ENCODE data around the gene NUP214. TPM values are rescaled to one million over a fixed set of nuclear protein-coding genes. Genes with fewer than 3 reads are reported as not detected.
A peak's percentile ranks its signal among the peaks of the same experiment; 100 is the strongest.

The NUP214 gene
- polyA plus RNA-seq, 1 of the 3 experiments (the other 2 are of a cell fraction): 8.0 TPM

- TF ChIP-seq IRF3 (IDR thresholded peaks at IDR 0.05; ENCODE audit: low read depth, low read length): no peak
- TF ChIP-seq TEAD4 (IDR thresholded peaks at IDR 0.05; ENCODE audit: borderline replicate concordance, insufficient read depth): no peak
- TF ChIP-seq EZH2phosphoT487 (IDR thresholded peaks at IDR 0.05; ENCODE audit: borderline replicate concordance, low read depth): no peak
These were observed 110.8 kb downstream of the NUP214 start (continued) for GRCh38 chr9:131236161-131236560.

GRCh38 chr9:131236761-131237160 lies 111.4 kb downstream of the NUP214 start:
- POLR2A ChIA-PET: no interaction called here
- Histone ChIP-seq H3K27ac (ENCODE audit: low read depth in 2 of 2, low read length in 1 of 2) (peak overlapping the region in 1 of 2 experiments; percentile 50; a peak in 1 of 4 replicates), H4K20me1 (ENCODE audit: insufficient read depth) (no peaks in the 10 kb centered on the region), H3K9me3 (no peaks in the 10 kb centered on the region), H3K79me2 (ENCODE audit: insufficient read depth) (no peaks in the 10 kb centered on the region), H3K9me2 (no peaks in the 10 kb centered on the region), H3K27me3 (ENCODE audit: insufficient read depth) (no peaks in the 10 kb centered on the region), H2AFZ (ENCODE audit: low read depth) (no peak overlapping the region), H3F3A (replicated peaks; ENCODE audit: insufficient read depth) (no peaks in the 10 kb centered on the region), H3K36me3 (replicated peaks in 1 of 2; ENCODE audit: control insufficient read depth in 1 of 2, insufficient read depth in 2 of 2, low read length in 1 of 2) (peaks cover 6 to 29% of the 10 kb centered on the region in 2 experiments), H3K9ac (no peak overlapping the region), H3K4me2 (no peak overlapping the region), H3K4me1 (ENCODE audit: control insufficient read depth in 1 of 2, insufficient read depth in 2 of 2, low read depth in 1 of 2, low read length in 1 of 2) (peaks cover 0 to 45% of the 10 kb centered on the region in 2 experiments; a peak in 1 of 4 replicates), H3K4me3 (ENCODE audit: low read depth in 2 of 2, low read length in 1 of 2) (no peak overlapping the region)
- TF ChIP-seq YY1 (IDR thresholded peaks at IDR 0.05; ENCODE audit: low read depth): no peak
- no peak for TF ChIP-seq JUND (IDR thresholded peaks at IDR 0.05)
- TF ChIP-seq GATA2 (CRISPR knock-in tag; IDR thresholded peaks at IDR 0.05): peak; percentile 34; the same call in 1 of the 2 replicates
- no peak for TF ChIP-seq TAF1 (IDR thresholded peaks at IDR 0.05; ENCODE audit: borderline replicate concordance, low read depth, low read length)
- WGBS (ENCODE audit: low lambda C conversion rate): 98% methylated on average over 5 of the region's 5 CpGs
- CTCF ChIA-PET: interaction anchor here (1.4 to 2.9 kb wide), 3 partner anchors 9 to 99 kb away, joined by 4 to 18 read pairs (median 6); no protein-coding TSS in a partner anchor
- no peak for DNase-seq

DNA sequence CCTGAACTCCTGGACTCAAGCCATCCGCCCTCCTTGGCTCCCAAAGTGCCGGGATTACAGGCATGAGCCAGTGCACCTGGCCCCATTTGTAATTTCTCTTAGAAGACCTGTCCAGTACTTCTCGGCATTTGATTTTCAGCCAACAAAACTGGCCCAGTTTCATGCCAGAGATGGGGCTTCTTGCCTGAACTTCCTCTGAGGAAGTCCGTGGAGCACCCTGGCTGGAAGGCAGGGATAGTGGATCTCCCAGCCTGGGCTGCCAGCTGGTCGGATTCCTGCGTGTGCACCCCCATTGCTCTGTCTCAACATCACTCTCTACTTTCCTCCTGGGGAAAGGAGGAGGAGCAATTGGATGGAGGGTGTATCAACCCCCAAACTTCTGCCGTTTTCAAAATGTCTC lies 111.9 kb downstream of the NUP214 start:
- H3K27ac ChIP-seq (ENCODE audit: low read depth in 2 of 2, low read length in 1 of 2): no peak overlapping the region
- POLR2A ChIA-PET: no interaction called here

More for the DNA sequence above, 111.9 kb downstream of the NUP214 start:
- TF ChIP-seq IRF3 (IDR thresholded peaks at IDR 0.05; ENCODE audit: low read depth, low read length): no peak
- TF ChIP-seq TEAD4 (IDR thresholded peaks at IDR 0.05; ENCODE audit: borderline replicate concordance, insufficient read depth): no peak
- no peak for TF ChIP-seq NRF1 (IDR thresholded peaks at IDR 0.05; ENCODE audit: low read depth, low read length)
- no peak for TF ChIP-seq EP300 (IDR thresholded peaks at IDR 0.05; ENCODE audit: borderline replicate concordance in 1 of 2, low read depth in 1 of 2, low read length in 1 of 2)
- TF ChIP-seq GABPA (IDR thresholded peaks at IDR 0.05; ENCODE audit: low read depth): no peak
- TF ChIP-seq, protein P1, sequence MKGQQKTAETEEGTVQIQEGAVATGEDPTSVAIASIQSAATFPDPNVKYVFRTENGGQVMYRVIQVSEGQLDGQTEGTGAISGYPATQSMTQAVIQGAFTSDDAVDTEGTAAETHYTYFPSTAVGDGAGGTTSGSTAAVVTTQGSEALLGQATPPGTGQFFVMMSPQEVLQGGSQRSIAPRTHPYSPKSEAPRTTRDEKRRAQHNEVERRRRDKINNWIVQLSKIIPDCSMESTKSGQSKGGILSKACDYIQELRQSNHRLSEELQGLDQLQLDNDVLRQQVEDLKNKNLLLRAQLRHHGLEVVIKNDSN (IDR thresholded peaks at IDR 0.05; ENCODE audit: borderline replicate concordance, low read depth): no peak
- TF ChIP-seq USF2 (IDR thresholded peaks at IDR 0.05; ENCODE audit: borderline replicate concordance, low read depth, low read length): no peak
- TF ChIP-seq RAD21 (IDR thresholded peaks at IDR 0.05; ENCODE audit: low read length): no peak
- TF ChIP-seq MEF2A (IDR thresholded peaks at IDR 0.05; ENCODE audit: borderline replicate concordance, low read depth): no peak
- H4K20me1 ChIP-seq (ENCODE audit: insufficient read depth): no peaks in the 10 kb centered on the region
- no peak for DNase-seq
- no peak overlapping the region for H3K9ac ChIP-seq
- no peaks in the 10 kb centered on the region for H3K27me3 ChIP-seq (ENCODE audit: insufficient read depth)
- H3K36me3 ChIP-seq (replicated peaks in 1 of 2; ENCODE audit: control insufficient read depth in 1 of 2, insufficient read depth in 2 of 2, low read length in 1 of 2): peaks cover 3 to 24% of the 10 kb centered on the region in 2 experiments
- no peaks in the 10 kb centered on the region for H3F3A ChIP-seq (replicated peaks; ENCODE audit: insufficient read depth)
- H3K9me3 ChIP-seq: no peaks in the 10 kb centered on the region
- H3K79me2 ChIP-seq (ENCODE audit: insufficient read depth): no peaks in the 10 kb centered on the region
- H3K9me2 ChIP-seq: no peaks in the 10 kb centered on the region
- no peak overlapping the region for H3K4me3 ChIP-seq (ENCODE audit: low read depth in 2 of 2, low read length in 1 of 2)
- H3K4me1 ChIP-seq (ENCODE audit: control insufficient read depth in 1 of 2, insufficient read depth in 2 of 2, low read depth in 1 of 2, low read length in 1 of 2): peaks cover 0 to 45% of the 10 kb centered on the region in 2 experiments; a peak in 1 of 4 replicates
- CTCF ChIA-PET: interaction anchor here (0.7 to 2.9 kb wide), 3 partner anchors 23 to 99 kb away, joined by 3 to 18 read pairs (median 4); no protein-coding TSS in a partner anchor
- no peak overlapping the region for H3K4me2 ChIP-seq
- no peak overlapping the region for H2AFZ ChIP-seq (ENCODE audit: low read depth)
- 94% methylated on average over 7 of the region's 7 CpGs for WGBS (ENCODE audit: low lambda C conversion rate)

Measured in SK-N-SH (cell line).